ENCODE data around the gene MYLK4. TPM values are rescaled to one million over a fixed set of nuclear protein-coding genes. Genes with fewer than 3 reads are reported as not detected.

Gene MYLK4
- total RNA-seq, 3 donors from 2014 or later = 0.41 to 0.82 (median 0.43) TPM

- H3K4me1 ChIP-seq (ENCODE audit: low read depth) = peaks cover 19% of the 10 kb centered on the region
- H3K9me3 ChIP-seq = no peaks in the 10 kb centered on the region
- peak in 2 of 3 donors; percentile 54 to 73 for DNase-seq
- ATAC-seq = peak; percentile 81
- intact Hi-C loops (cut with DNase I, micrococcal nuclease) = no loop called here
- no peaks in the 10 kb centered on the region for H3K36me3 ChIP-seq (ENCODE audit: low read depth)
- no peak overlapping the region for H3K4me3 ChIP-seq
- TF ChIP-seq, protein P1, sequence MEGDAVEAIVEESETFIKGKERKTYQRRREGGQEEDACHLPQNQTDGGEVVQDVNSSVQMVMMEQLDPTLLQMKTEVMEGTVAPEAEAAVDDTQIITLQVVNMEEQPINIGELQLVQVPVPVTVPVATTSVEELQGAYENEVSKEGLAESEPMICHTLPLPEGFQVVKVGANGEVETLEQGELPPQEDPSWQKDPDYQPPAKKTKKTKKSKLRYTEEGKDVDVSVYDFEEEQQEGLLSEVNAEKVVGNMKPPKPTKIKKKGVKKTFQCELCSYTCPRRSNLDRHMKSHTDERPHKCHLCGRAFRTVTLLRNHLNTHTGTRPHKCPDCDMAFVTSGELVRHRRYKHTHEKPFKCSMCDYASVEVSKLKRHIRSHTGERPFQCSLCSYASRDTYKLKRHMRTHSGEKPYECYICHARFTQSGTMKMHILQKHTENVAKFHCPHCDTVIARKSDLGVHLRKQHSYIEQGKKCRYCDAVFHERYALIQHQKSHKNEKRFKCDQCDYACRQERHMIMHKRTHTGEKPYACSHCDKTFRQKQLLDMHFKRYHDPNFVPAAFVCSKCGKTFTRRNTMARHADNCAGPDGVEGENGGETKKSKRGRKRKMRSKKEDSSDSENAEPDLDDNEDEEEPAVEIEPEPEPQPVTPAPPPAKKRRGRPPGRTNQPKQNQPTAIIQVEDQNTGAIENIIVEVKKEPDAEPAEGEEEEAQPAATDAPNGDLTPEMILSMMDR (IDR thresholded peaks at IDR 0.05) = no peak
These were observed 32.7 kb upstream of the MYLK4 start for GRCh38 chr6:2783188-2783963.

GRCh38 chr6:2782825-2783187, 32.1 kb upstream of the MYLK4 start:
- Histone ChIP-seq H3K36me3 (ENCODE audit: low read depth) (no peaks in the 10 kb centered on the region), H3K9me3 (no peaks in the 10 kb centered on the region), H3K4me3 (no peak overlapping the region), H3K4me1 (ENCODE audit: low read depth) (peaks cover 19% of the 10 kb centered on the region)
- intact Hi-C loops (cut with DNase I, micrococcal nuclease) = no loop called here
- TF ChIP-seq, protein P1 (IDR thresholded peaks at IDR 0.05) = no peak
- ATAC-seq (no peak), DNase-seq (no peak)

- no peaks in the 10 kb centered on the region for H3K9me3 ChIP-seq
- TF ChIP-seq, protein P1 (IDR thresholded peaks at IDR 0.05) = no peak
- H3K4me3 ChIP-seq = no peak overlapping the region
- no peak for DNase-seq
- intact Hi-C loops (cut with DNase I, micrococcal nuclease) = no loop called here
- ATAC-seq = no peak
- H3K36me3 ChIP-seq (ENCODE audit: low read depth) = no peaks in the 10 kb centered on the region
- peaks cover 19% of the 10 kb centered on the region for H3K4me1 ChIP-seq (ENCODE audit: low read depth)
These were observed 31.6 kb upstream of the MYLK4 start for GRCh38 chr6:2782356-2782708.

- TF ChIP-seq, protein P1 (IDR thresholded peaks at IDR 0.05) = no peak
- H3K9me3 ChIP-seq = no peaks in the 10 kb centered on the region
- no peaks in the 10 kb centered on the region for H3K36me3 ChIP-seq (ENCODE audit: low read depth)
- no peak for ATAC-seq
- peaks cover 19% of the 10 kb centered on the region for H3K4me1 ChIP-seq (ENCODE audit: low read depth)
- no peak for DNase-seq
- intact Hi-C loops (cut with DNase I, micrococcal nuclease) = no loop called here
- H3K4me3 ChIP-seq = no peak overlapping the region
These were observed 31.1 kb upstream of the MYLK4 start for GRCh38 chr6:2781685-2782355.

DNA sequence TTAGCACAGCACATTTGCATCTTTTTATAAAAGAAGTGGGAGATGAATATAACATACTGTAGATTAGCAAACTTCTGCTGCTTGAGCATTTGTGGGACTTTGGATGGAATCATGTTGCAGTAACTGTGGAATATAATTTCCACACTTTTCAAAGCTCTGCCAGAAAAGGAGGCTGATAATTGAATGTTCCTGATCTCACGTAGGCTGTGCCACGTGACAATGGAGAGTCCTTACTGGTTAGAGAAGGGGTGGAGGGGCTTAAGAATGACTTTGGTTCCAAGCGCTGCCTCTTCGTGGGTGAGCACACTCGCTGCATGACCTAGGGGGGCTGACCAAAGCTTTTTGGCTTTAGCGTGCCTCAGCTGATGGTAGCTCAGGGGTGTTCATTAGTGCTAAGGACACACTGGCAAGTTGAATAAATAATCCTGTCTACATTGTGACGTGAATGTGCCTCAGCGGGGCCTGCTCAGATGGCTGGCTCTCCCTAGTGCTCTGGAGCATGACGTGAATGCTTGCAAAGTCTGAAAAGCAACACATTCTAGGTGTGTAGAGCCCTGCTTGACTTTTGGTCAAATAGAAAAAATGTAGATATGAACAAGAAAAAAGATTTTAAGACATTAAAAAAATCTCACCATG, 29.5 kb upstream of the MYLK4 start:
- ATAC-seq (no peak), DNase-seq (no peak)
- Histone ChIP-seq H3K4me1 (ENCODE audit: low read depth) (peaks cover 19% of the 10 kb centered on the region), H3K36me3 (ENCODE audit: low read depth) (no peaks in the 10 kb centered on the region), H3K9me3 (no peaks in the 10 kb centered on the region), H3K4me3 (no peak overlapping the region)
- intact Hi-C loops (cut with DNase I, micrococcal nuclease) = no loop called here
- TF ChIP-seq, protein P1 (IDR thresholded peaks at IDR 0.05) = no peak
